ENCODE results near the gene CDCA7. TPM values are rescaled to one million over a fixed set of nuclear protein-coding genes. Genes with fewer than 3 reads are reported as not detected.
"Not testable (repeated sequence)": the region's sequence is repeated elsewhere in the genome, so short reads cannot be mapped to it uniquely, and the experiment has no call there.

CDCA7 gene
- polyA plus RNA-seq, 3 donors, result 0.22 to 0.59 (median 0.47) TPM

GRCh38 chr2:173355132-173355865, 627 bp downstream of the CDCA7 start:
- no peak overlapping the region for H3K27ac ChIP-seq (ENCODE audit: low read depth, low read length)
- WGBS, 3 donors, result 0 to 1% (median 1%) methylated on average over 55 to 59 of the region's 59 CpGs

- WGBS, 3 donors, result 38 to 57% (median 44%) methylated on average over 16 of the region's 16 CpGs
- no peak overlapping the region for H3K27ac ChIP-seq (ENCODE audit: low read depth, low read length)
Observed at GRCh38 chr2:173355866-173356508, 1.3 kb downstream of the CDCA7 start.

- WGBS, 3 donors, result 52 to 79% (median 62%) methylated on average over 3 of the region's 3 CpGs
Observed at GRCh38 chr2:173357346-173357745, 2.7 kb downstream of the CDCA7 start.

GRCh38 chr2:173358616-173359015, 3.9 kb downstream of the CDCA7 start:
- 63 to 74% (median 73%) methylated on average over 5 of the region's 5 CpGs for WGBS, 3 donors
- H3K27ac ChIP-seq (ENCODE audit: low read depth, low read length), result no peak overlapping the region

More at GRCh38 chr2:173357346-173357745, 2.7 kb downstream of the CDCA7 start:
- no peak overlapping the region for H3K27ac ChIP-seq (ENCODE audit: low read depth, low read length)

- 91 to 94% (median 92%) methylated on average over 8 of the region's 8 CpGs for WGBS, 3 donors
Observed at GRCh38 chr2:173359231-173359630, 4.6 kb downstream of the CDCA7 start.

GRCh38 chr2:173370198-173370597, 15.5 kb downstream of the CDCA7 start:
- 74 to 88% (median 82%) methylated on average over 3 of the region's 3 CpGs for WGBS, 3 donors
- no peak overlapping the region for H3K27ac ChIP-seq (ENCODE audit: low read depth, low read length)

More at GRCh38 chr2:173359231-173359630, 4.6 kb downstream of the CDCA7 start:
- no peak overlapping the region for H3K27ac ChIP-seq (ENCODE audit: low read depth, low read length)

GRCh38 chr2:173371023-173371422, 16.4 kb downstream of the CDCA7 start:
- no peak overlapping the region for H3K27ac ChIP-seq (ENCODE audit: low read depth, low read length)
- 85 to 87% (median 87%) methylated on average over 3 of the region's 3 CpGs for WGBS, 3 donors

- H3K27ac ChIP-seq (ENCODE audit: low read depth, low read length), result no peak overlapping the region
- WGBS, 3 donors, result 82 to 94% (median 93%) methylated on average over 2 of the region's 2 CpGs
Observed at GRCh38 chr2:173373290-173373689, 18.6 kb downstream of the CDCA7 start.

- no peak overlapping the region for H3K27ac ChIP-seq (ENCODE audit: low read depth, low read length)
- 89 to 96% (median 94%) methylated on average over 3 of the region's 3 CpGs for WGBS, 3 donors
Observed at GRCh38 chr2:173374634-173375033, 20.0 kb downstream of the CDCA7 start.

- H3K27ac ChIP-seq (ENCODE audit: low read depth, low read length), result not testable (repeated sequence)
- WGBS, 3 donors, result 95 to 98% (median 97%) methylated on average over 4 of the region's 4 CpGs
Observed at GRCh38 chr2:173385534-173385933, 30.9 kb downstream of the CDCA7 start.

- 73 to 87% (median 84%) methylated on average over 18 of the region's 18 CpGs for WGBS, 3 donors
- no peak overlapping the region for H3K27ac ChIP-seq (ENCODE audit: low read depth, low read length)
Observed at GRCh38 chr2:173386021-173386737, 31.5 kb downstream of the CDCA7 start.

- WGBS, 3 donors, result 81 to 86% (median 83%) methylated on average over 10 of the region's 10 CpGs
- H3K27ac ChIP-seq (ENCODE audit: low read depth, low read length), result no peak overlapping the region
Observed at GRCh38 chr2:173386738-173387065, 32.0 kb downstream of the CDCA7 start.

- H3K27ac ChIP-seq (ENCODE audit: low read depth, low read length), result no peak overlapping the region
- WGBS, 3 donors, result 80 to 93% (median 84%) methylated on average over 5 of the region's 5 CpGs
Observed at GRCh38 chr2:173387079-173387478, 32.4 kb downstream of the CDCA7 start.

- WGBS, 3 donors, result 68 to 82% (median 80%) methylated on average over 3 of the region's 3 CpGs
- no peak overlapping the region for H3K27ac ChIP-seq (ENCODE audit: low read depth, low read length)
Observed at GRCh38 chr2:173387660-173388059, 33.0 kb downstream of the CDCA7 start.

GRCh38 chr2:173388795-173389194, 34.1 kb downstream of the CDCA7 start:
- no peak overlapping the region for H3K27ac ChIP-seq (ENCODE audit: low read depth, low read length)
- 85 to 93% (median 88%) methylated on average over 2 of the region's 2 CpGs for WGBS, 3 donors

- 86 to 97% (median 94%) methylated on average over 5 of the region's 5 CpGs for WGBS, 3 donors
- no peak overlapping the region for H3K27ac ChIP-seq (ENCODE audit: low read depth, low read length)
Observed at GRCh38 chr2:173390036-173390435, 35.4 kb downstream of the CDCA7 start.

- WGBS, 3 donors, result 70 to 85% (median 71%) methylated on average over 5 of the region's 5 CpGs
Observed at GRCh38 chr2:173392731-173393130, 38.1 kb downstream of the CDCA7 start.

GRCh38 chr2:173393186-173393585, 38.5 kb downstream of the CDCA7 start:
- WGBS, 3 donors, result 72 to 82% (median 77%) methylated on average over 1 of the region's 1 CpG
- no peak overlapping the region for H3K27ac ChIP-seq (ENCODE audit: low read depth, low read length)

More at GRCh38 chr2:173392731-173393130, 38.1 kb downstream of the CDCA7 start:
- H3K27ac ChIP-seq (ENCODE audit: low read depth, low read length), result no peak overlapping the region

GRCh38 chr2:173393636-173394035, 39.0 kb downstream of the CDCA7 start:
- no peak overlapping the region for H3K27ac ChIP-seq (ENCODE audit: low read depth, low read length)
- 67 to 89% (median 71%) methylated on average over 1 of the region's 1 CpG for WGBS, 3 donors

Measured in adipose tissue (tissue), 3 donors.